Hepatocyte (in vitro differentiated cells): ENCODE results near the gene C14orf93. TPM values are rescaled to one million over a fixed set of nuclear protein-coding genes. Genes with fewer than 3 reads are reported as not detected.
A peak's percentile ranks its signal among the peaks of the same experiment; 100 is the strongest.

ENCODE experiments used
- DNase-seq: peaks from one replicate; pipeline ENCODE4 v3.0.0-alpha.2; 2016; ENCODE audit warnings: low spot score
- H2AFZ ChIP-seq: fragments of 200-600 bp; sonication (generic); 2 replicates; pipeline ENCODE4 v1.6.0; 2016; ENCODE audit warnings: antibody characterized with exemption, mild to moderate bottlenecking
- H3K27ac ChIP-seq: fragments of 200-600 bp; sonication (generic); 2 replicates; pipeline ENCODE4 v1.5.1; 2016; ENCODE audit warnings: mild to moderate bottlenecking
- H3K27me3 ChIP-seq: fragments of 200-600 bp; sonication (generic); 2 replicates; pipeline ENCODE4 v1.6.1; 2016
- H3K36me3 ChIP-seq: fragments of 200-600 bp; sonication (generic); replicated peaks from 2 replicates; pipeline ENCODE4 v1.5.1; 2016; ENCODE audit warnings: low read depth; ENCODE audit not compliant: insufficient read depth
- H3K4me1 ChIP-seq: fragments of 200-600 bp; sonication (generic); 2 replicates; pipeline ENCODE4 v1.5.1; 2016; ENCODE audit warnings: mild to moderate bottlenecking, moderate library complexity; ENCODE audit not compliant: insufficient read depth
- H3K4me2 ChIP-seq: fragments of 200-600 bp; sonication (generic); 2 replicates; pipeline ENCODE4 v1.6.0; 2016
- H3K4me3 ChIP-seq: fragments of 200-600 bp; sonication (generic); 2 replicates; pipeline ENCODE4 v1.5.1; 2016; ENCODE audit warnings: mild to moderate bottlenecking
- H3K79me2 ChIP-seq: fragments of 200-600 bp; sonication (generic); 2 replicates; pipeline ENCODE4 v1.6.0; 2017; ENCODE audit warnings: mild to moderate bottlenecking
- H3K9me2 ChIP-seq: fragments of 200-600 bp; sonication (generic); replicated peaks from 2 replicates; pipeline ENCODE4 v1.6.0; 2017; ENCODE audit warnings: mild to moderate bottlenecking; ENCODE audit not compliant: insufficient read depth
- H3K9me3 ChIP-seq: fragments of 200-600 bp; sonication (generic); 2 replicates; pipeline ENCODE4 v1.5.1; 2016; ENCODE audit warnings: low read depth, mild to moderate bottlenecking
- H4K20me1 ChIP-seq: fragments of 200-600 bp; sonication (generic); 2 replicates; pipeline ENCODE4 v1.6.0; 2016; ENCODE audit warnings: mild to moderate bottlenecking; ENCODE audit not compliant: insufficient read depth, poor library complexity, severe bottlenecking
- CTCF ChIP-seq: fragments of 200-600 bp; sonication (generic); IDR thresholded peaks from 2 replicates; pipeline ENCODE4 v1.5.1; 2016; ENCODE audit warnings: antibody characterized with exemption, mild to moderate bottlenecking; ENCODE audit not compliant: poor library complexity
- EZH2 ChIP-seq: fragments of 200-600 bp; sonication (generic); IDR thresholded peaks from 2 replicates; pipeline ENCODE4 v1.6.1; 2016; ENCODE audit warnings: antibody characterized with exemption, mild to moderate bottlenecking, borderline replicate concordance
- EZH2phosphoT487 ChIP-seq: fragments of 200-600 bp; sonication (generic); IDR thresholded peaks from one replicate; pipeline ENCODE4 v1.6.1; 2018; ENCODE audit warnings: antibody characterized with exemption, mild to moderate bottlenecking, low read depth, moderate library complexity; ENCODE audit not compliant: unreplicated experiment, severe bottlenecking
- WGBS: methylation state at CpG from one replicate; pipeline ENCODE4 v1.1.6; 2016; ENCODE audit warnings: low lambda C conversion rate; ENCODE audit errors: missing lambda C conversion rate; 5-methylcytosine and 5-hydroxymethylcytosine counted together
- polyA plus RNA-seq: library from polyadenylated mRNA; unstranded; fragments of >200 nt; fragmentation: Nextera tagmentation; extraction: Ambion mirVana; gene quantifications from 2 replicates; pipeline ENCODE4 v1.2.1, GENCODE V29; 2016
- total RNA-seq: library from RNA; depleted of rRNA; stranded (reverse); fragments of >200 nt; gene quantifications from 2 replicates; pipeline ENCODE4 v1.2.3, GENCODE V29; 2014

C14orf93 gene
- total and polyA plus RNA-seq, 2 experiments from 2014 or later, result 6.5 to 8.8 TPM

GRCh38 chr14:23000860-23001259 lies 9.1 kb downstream of the C14orf93 start:
- no peak overlapping the region for H3K27ac ChIP-seq
- no peaks in the 10 kb centered on the region for H3K9me3 ChIP-seq

GRCh38 chr14:22998329-22999012 lies 11.5 kb downstream of the C14orf93 start:
- no peaks in the 10 kb centered on the region for H3K27me3 ChIP-seq
- H3K4me1 ChIP-seq, result peaks cover 10% of the 10 kb centered on the region
- H3K9me2 ChIP-seq, result no peaks in the 10 kb centered on the region
- H4K20me1 ChIP-seq, result no peaks in the 10 kb centered on the region
- H3K4me2 ChIP-seq, result no peak overlapping the region
- no peak overlapping the region for H2AFZ ChIP-seq
- TF ChIP-seq CTCF (no peak), EZH2phosphoT487 (no peak), EZH2 (no peak)
- no peak overlapping the region for H3K4me3 ChIP-seq
- no peaks in the 10 kb centered on the region for H3K9me3 ChIP-seq
- no peaks in the 10 kb centered on the region for H3K36me3 ChIP-seq
- DNase-seq, result no peak
- H3K27ac ChIP-seq, result no peak overlapping the region
- H3K79me2 ChIP-seq, result no peaks in the 10 kb centered on the region
- WGBS, result 90% methylated on average over 16 of the region's 16 CpGs

More at GRCh38 chr14:23000860-23001259, 9.1 kb downstream of the C14orf93 start:
- no peak overlapping the region for H2AFZ ChIP-seq
- H4K20me1 ChIP-seq, result no peaks in the 10 kb centered on the region
- H3K4me2 ChIP-seq, result no peak overlapping the region
- no peaks in the 10 kb centered on the region for H3K79me2 ChIP-seq
- H3K27me3 ChIP-seq, result no peaks in the 10 kb centered on the region
- WGBS, result 82% methylated on average over 2 of the region's 2 CpGs
- no peak for TF ChIP-seq CTCF
- no peak for TF ChIP-seq EZH2phosphoT487
- no peak for TF ChIP-seq EZH2
- peaks cover 12% of the 10 kb centered on the region for H3K4me1 ChIP-seq
- no peak for DNase-seq
- H3K4me3 ChIP-seq, result no peak overlapping the region
- no peaks in the 10 kb centered on the region for H3K9me2 ChIP-seq
- no peaks in the 10 kb centered on the region for H3K36me3 ChIP-seq

- Histone ChIP-seq H3K9me2 (no peaks in the 10 kb centered on the region), H3K36me3 (no peaks in the 10 kb centered on the region), H2AFZ (no peak overlapping the region), H4K20me1 (no peaks in the 10 kb centered on the region), H3K27ac (peak overlapping the region; percentile 28), H3K9me3 (no peaks in the 10 kb centered on the region), H3K27me3 (no peaks in the 10 kb centered on the region), H3K4me1 (peaks cover 10% of the 10 kb centered on the region), H3K4me2 (no peak overlapping the region), H3K79me2 (no peaks in the 10 kb centered on the region), H3K4me3 (no peak overlapping the region)
- no peak for TF ChIP-seq EZH2
- WGBS, result 80% methylated on average over 9 of the region's 9 CpGs
- no peak for DNase-seq
Observed at GRCh38 chr14:22997676-22998323, 12.1 kb downstream of the C14orf93 start.
